ENCODE data around the gene VIL1.

VIL1 gene

DNA sequence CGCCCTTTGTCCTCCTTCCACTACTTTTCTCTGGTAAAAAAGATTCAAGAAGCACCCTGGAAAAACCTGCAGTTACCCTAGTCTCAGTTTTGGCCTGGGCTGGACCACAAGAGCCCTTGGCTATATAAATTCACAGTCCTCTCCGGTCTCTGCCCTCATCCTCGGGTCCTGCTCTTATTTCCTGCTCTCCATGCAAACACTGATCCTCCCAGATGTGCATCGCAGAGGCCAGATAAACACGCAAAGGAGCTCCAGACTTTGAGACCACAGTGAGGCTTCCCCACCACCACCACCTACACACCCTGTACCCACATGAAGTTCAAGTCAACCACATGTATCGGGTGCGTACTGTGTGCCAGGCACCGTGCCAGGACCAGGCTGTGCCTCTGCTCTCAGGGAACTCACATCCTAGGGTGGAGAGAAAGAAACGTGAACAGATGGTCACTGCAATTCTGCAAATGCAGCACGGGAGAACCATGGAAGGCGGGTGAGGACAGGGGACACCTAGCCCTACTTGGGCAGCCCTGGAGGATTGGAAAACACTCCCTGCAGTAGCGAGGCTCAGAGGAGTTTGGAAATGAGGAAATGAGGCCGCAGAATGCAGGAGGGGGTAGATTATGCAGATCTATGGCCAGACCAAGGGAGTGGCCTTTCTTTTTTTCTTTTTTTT is 11.8 kb upstream of the VIL1 start:
- DNase-seq, result peak; percentile 67

DNA sequence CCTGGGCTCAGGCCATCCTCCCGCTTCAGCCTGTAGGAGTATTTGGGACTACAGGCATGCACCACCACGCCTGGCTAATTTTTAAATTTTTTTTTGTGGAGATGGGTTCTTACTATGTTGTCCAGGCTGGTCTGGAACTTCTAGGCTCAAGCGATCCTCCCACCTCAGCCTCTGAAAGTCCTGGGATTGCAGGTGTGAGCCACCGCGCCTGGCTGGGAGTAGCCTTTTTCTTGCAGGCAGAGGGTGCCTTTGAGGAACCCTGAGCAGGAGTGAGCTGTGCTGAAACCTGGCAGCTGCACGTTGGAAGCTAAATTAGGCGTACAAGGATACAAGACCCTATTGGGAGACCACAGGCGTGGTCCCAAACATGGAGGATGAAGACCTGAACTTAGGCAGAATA is 11.2 kb upstream of the VIL1 start:
- no peak for DNase-seq

DNA sequence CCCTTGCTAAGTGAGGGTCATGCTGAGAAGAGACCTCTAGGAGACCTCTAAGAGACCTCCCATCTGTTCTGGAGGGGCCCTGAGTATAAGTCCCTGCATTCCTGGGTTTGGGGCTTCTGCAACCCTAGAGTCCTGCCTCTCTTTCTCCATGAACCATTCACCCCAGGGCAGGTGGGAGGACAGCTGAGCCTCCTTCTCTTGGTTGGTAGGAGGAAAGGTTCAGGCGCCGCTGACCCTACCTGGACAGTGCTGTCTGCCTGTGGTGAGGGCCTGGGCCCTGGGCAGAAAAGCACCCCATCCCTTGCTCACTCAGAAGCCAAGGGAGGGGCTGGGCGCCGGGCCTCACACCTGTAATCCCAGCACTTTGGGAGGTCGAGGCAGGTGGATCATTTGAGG is 604 bp upstream of the VIL1 start:
- DNase-seq, result no peak

DNA sequence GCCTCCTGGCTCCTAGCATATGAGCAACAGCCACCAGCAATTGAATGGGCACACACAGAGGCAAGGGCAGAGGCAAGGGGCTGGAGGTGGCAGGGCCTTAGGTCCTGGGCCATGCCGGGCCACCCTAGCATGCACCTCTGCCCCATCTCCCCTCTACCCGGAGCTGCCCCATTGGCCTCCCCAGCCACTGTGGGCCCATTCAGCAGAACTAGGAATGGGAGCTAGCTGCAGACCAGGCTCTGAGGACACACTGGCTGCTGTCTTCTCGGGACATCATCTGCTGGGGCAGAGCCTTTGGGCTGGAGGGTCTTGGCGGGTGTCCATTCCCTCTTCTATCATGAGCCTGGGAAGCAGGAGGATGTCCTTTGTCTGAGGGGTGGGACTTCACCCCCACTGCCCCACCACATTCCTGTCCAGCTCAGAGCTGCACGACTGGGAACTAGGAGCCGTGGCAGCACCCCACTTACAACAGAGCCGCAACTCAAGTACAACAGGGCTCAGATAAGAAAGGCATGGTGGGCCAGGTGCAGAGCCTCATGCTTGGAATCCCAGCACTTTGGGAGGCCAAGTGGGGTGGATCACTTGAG is 800 bp downstream of the VIL1 start:
- no peak for DNase-seq

DNA sequence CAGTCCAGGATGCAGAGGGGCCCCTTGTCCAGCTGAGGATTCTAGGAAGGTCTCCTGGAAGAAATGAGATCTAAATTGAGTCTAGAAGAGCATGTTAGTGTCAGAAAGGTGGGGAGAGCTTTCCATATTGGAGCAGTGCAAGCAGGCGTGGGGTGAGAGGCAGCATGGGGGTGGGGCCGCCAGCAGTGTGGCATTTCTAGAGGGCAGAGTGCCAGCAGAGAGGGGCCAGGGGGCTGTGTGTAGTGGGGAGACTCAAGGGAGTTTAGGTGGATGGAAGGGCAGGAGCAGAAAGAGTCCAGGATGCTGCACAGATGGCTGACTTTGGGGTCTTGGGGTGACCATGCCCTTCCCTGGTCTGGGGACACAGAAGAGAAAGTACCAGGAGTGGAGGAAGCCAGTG is 2.1 kb downstream of the VIL1 start:
- DNase-seq, result no peak

DNA sequence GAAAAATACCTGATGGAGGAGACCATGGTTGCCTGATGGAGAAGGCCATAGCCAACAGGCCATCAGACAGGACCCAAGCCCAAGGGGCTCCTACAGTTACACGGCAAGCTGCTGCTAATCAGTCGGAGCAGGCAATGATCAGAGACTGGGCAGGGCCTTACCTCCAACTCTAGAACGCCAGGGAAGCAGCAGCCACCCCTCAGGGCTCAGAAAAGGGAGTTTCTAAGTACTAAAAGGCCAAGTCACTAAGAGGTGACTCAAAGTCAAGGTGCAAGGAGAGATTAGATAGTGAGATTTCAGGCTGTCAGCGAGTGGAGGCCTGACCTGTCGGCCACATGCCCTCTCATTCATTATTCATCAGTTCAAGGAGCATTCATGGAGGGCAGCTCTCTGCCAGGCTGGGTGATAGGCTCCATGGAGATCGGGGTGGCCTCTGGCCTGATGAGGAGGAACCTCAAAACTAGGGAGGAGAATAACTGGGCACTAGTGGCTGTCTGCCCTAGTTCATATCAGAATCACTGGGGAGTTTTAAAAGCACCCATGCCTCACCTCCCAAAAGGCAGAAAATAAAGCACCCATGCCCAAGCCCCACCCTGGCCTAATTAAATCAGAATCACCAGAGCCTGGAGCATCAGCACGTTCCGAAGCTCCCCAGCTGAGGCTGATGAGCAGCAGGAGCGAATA is 3.6 kb downstream of the VIL1 start:
- DNase-seq, result no peak

DNA sequence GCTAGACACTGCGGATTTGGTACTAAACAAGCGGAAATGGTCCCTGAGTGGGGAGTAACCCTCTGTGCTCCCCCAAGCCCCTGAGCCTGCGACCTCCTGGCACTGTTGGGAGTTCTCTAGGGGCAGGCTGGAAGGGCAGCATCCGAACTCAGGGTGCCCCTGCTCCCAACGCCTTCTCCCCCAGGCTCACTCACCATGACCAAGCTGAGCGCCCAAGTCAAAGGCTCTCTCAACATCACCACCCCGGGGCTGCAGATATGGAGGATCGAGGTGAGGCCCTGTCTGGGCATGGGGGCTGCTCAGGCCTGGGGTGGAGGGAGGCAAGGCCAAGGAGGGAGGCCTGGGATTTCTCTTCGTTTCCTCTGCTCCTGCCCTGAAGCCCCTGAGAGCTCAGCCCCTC is 4.7 kb downstream of the VIL1 start:
- no peak for DNase-seq

DNA sequence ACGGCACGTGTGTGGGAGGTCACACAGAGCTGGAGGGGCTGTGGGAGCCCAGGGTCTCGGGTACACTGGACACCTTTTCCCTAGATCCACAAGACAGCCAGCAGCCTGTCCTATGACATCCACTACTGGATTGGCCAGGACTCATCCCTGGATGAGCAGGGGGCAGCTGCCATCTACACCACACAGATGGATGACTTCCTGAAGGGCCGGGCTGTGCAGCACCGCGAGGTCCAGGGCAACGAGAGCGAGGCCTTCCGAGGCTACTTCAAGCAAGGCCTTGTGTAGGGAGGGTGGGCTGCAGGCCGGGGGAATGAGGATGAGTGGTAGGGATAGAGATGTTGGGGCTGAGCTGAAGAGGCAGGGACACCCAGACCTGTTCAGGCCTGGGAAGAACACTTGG is 6.6 kb downstream of the VIL1 start:
- DNase-seq, result no peak

DNA sequence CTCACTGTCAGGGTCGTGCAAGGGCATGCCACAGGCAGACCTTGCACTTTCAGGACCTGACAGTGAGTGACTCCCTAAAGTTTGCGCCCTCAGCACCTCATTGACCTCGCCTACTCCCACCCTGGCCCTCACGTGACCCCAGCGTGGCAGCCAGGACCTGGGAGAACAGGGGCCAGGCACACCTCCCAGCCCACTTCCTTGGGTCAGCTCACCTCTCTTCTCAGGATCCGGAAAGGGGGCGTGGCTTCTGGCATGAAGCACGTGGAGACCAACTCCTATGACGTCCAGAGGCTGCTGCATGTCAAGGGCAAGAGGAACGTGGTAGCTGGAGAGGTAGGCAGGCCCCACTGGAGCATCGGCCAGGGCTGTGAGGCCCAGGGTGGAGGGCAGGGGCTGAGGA is 8.8 kb downstream of the VIL1 start:
- no peak for DNase-seq

DNA sequence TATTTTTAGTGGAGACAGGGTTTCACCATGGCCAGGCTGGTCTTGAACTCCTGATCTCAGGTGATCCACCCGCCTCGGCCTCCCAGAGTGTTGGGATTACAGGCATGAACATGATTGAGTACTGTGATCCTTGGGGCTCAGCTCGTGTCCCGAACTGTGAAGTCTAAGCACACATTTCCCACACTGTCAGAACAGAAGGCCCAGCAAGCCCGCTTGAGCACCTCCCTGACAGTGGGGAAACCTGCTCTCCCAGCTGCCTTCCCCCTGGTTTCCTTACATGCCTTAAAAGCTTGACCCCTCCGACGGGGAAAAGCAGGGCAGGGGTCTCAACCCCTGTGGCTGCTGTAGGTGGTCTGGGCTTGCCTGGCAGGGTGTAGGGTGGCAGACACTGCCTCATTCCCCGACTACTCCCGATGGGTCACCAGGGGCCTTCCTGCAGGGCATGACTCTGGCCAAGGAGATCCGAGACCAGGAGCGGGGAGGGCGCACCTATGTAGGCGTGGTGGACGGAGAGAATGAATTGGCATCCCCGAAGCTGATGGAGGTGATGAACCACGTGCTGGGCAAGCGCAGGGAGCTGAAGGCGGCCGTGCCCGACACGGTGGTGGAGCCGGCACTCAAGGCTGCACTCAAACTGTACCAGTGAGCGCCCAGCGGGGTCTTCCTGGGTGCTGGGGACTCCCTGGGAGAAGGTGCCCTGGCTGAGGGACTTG is 10.1 kb downstream of the VIL1 start:
- DNase-seq, result no peak

DNA sequence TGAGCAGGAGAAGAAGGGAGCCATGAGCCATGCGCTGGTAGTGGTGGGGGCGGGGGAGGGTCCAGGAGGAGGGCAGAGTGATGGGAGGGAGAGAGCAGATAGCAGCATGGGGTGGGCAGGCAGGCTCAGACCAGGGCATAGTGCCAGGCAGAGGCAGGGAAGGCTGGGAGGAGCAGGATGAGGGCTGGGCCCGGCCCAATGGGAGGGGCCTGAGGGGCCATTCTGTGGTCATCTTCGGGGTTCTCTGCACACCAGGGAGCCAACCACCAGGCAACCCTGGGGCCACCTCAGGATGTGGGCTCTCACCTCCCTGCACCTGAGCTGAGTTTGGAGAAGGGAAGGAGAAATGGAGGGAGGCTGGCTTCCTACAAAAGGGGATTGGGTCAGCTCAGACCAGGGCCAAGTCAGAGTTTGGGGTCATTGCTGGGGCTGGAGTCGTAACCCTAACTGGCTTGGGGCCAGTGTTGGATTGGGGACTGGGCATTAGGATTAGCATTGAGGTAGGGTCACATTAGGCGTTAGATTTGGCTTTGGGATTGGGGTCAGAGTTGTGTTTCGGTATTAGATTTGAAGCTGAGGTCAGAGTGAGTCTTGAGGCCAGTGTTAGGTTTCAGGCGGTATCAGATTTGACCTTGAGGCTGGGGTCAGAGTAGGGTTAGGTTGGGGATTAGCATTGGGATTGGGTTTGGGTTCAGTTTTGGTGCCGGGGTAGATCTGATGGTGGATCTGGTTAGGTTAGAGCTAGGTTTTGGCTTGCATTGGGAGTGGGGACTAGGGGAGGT is 11.2 kb downstream of the VIL1 start:
- peak; percentile 7 for DNase-seq

DNA sequence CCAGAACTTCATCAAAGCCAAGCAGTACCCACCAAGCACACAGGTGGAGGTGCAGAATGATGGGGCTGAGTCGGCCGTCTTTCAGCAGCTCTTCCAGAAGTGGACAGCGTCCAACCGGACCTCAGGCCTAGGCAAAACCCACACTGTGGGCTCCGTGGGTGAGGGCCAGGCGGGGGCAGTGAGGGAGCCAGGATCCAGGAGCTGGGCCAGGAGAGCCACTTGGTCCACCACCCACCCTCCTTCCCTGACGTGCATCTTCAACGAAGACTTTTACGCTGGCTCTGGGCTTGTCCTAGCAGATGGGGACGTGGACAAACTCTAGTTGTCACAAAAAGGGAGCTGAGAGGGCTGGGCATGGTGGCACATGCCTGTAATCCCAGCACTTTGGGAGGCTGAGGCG is 11.8 kb downstream of the VIL1 start:
- DNase-seq, result no peak

DNA sequence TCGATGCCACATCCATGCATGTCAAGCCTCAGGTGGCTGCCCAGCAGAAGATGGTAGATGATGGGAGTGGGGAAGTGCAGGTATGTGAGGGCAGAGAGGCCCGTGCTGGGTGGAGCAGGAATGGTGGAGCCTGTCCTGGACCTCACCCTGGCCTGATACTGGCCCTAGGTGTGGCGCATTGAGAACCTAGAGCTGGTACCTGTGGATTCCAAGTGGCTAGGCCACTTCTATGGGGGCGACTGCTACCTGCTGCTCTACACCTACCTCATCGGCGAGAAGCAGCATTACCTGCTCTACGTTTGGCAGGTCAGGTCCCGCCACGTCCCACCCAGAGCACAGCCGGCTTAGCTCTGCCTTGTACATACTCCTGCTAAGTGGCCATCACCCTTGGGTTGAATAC is 13.0 kb downstream of the VIL1 start:
- DNase-seq, result no peak

DNA sequence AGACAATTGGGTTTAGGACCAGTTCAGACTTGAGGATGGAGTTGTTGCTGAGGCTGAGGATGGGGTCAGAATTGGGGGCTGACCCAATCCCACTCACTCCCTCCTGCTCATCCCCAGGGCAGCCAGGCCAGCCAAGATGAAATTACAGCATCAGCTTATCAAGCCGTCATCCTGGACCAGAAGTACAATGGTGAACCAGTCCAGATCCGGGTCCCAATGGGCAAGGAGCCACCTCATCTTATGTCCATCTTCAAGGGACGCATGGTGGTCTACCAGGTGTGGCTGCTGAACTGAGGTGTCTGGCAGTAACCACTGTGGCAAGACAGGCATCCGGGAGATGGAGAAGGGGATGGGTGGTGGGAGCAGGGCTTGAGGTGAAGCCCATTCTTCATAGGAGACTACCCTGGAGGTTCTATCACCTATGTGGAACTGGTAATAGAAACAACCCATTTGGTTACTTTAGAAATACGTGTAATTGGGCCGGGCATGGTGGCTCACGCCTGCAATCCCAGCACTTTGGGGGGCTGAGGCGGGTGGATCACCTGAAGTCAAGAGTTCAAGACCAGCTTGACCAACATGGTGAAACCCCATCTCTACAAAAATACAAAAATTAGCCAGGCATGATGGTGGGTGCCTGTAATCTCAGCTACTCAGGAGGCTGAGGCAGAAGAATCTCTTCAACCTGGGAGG is 13.9 kb downstream of the VIL1 start:
- DNase-seq, result no peak

DNA sequence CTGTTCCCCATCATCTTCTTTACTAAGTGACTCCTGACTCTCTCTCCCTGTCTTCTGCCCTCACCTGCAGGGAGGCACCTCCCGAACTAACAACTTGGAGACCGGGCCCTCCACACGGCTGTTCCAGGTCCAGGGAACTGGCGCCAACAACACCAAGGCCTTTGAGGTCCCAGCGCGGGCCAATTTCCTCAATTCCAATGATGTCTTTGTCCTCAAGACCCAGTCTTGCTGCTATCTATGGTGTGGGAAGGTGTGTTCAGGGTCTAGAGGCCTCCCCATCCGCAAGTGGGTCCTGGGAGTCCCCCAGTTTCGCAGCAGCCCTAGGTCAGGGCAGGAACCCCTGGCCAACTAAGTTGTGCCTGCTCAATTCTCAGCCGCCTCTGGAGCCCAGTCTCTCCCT is 15.5 kb downstream of the VIL1 start:
- DNase-seq, result no peak

DNA sequence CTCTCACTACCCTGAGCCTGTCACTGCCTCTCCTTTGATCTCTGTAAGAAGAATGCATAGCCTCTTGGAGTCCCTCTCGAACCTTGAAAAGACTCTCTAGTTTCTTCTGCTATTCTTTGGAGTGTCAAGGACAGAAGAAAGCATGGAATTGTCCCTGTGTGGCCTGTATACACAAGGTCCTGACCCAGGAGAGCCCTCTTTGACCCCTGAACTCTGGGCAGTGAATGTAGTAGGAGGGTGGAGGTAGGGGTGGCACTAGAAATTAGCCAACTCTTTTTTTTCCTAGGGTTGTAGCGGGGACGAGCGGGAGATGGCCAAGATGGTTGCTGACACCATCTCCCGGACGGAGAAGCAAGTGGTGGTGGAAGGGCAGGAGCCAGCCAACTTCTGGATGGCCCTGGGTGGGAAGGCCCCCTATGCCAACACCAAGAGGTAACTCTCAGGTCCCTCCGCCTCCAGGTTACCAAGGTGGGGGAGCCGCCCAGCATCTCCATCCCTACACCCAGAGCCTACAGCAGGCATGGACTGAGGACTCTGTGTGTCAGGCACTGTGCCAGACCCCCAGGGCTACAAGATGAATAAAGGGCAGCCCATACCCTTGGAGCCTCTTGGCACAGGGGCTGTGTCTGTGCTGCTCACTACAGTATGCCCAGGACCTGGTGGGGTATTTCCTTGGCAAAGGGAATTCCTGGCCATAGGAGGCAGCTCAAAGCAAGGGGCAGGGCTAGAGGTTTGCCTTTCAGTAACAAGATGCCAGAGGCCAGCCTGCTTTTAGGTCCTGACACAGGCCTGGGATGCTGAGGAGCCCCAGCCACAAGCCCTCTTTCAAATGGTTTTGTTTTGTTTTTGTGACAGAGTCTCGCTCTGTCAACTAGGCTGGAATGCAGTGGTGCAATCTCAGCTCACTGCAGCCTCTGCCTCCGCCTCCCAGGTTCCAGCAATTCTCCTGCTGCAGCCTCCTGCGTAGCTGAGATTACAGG is 16.4 kb downstream of the VIL1 start:
- no peak for DNase-seq

DNA sequence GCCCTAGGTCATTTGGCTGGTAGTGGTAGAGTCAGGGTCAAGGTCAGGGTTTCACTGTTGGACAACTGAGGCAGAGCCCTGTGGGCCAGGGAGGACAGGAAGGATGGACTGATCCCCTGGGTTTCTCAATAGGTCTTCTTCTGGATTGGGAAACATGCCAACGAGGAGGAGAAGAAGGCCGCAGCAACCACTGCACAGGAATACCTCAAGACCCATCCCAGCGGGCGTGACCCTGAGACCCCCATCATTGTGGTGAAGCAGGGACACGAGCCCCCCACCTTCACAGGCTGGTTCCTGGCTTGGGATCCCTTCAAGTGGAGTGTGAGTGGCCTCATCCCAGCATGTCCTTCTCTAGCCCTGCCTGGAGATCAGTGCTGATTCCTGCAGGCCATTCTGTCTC is 18.1 kb downstream of the VIL1 start:
- no peak for DNase-seq

DNA sequence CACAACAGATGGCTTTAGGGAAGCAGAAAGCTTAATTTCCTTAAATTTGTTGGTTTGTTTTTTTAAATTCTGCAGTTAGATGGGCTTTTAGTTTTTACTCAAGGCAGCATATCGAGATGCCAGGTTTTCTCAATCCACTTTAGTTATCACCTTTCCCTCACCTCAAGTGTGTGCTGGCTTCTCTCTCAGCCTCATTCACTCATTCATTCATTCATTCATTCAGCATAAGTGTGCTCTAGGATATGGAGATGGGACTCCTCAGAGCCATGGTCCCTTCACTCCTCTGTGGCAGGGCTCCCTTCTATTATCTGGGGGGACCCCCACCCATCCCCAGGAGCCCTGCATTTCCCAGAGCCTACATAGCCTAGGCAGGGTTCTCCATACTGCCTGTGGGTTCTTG is 19.0 kb downstream of the VIL1 start:
- DNase-seq, result no peak

DNA sequence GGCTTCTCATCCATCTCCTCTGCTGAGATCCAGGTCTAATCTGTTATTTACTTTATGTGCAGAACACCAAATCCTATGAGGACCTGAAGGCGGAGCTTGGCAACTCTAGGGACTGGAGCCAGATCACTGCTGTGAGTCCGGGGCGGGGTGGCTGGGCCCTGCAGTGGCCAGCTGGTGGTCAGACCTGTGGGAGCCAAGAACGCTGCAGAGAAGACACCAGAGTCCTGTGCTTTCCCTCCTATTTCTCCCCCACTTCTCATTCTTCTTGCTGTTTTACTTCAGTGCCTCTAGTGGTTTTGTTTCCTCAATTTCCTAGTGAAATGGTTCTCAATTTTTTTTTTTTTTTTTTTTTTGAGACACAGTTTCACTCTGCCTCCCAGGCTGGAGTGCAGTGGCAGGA is 19.7 kb downstream of the VIL1 start:
- DNase-seq, result peak; percentile 48

DNA sequence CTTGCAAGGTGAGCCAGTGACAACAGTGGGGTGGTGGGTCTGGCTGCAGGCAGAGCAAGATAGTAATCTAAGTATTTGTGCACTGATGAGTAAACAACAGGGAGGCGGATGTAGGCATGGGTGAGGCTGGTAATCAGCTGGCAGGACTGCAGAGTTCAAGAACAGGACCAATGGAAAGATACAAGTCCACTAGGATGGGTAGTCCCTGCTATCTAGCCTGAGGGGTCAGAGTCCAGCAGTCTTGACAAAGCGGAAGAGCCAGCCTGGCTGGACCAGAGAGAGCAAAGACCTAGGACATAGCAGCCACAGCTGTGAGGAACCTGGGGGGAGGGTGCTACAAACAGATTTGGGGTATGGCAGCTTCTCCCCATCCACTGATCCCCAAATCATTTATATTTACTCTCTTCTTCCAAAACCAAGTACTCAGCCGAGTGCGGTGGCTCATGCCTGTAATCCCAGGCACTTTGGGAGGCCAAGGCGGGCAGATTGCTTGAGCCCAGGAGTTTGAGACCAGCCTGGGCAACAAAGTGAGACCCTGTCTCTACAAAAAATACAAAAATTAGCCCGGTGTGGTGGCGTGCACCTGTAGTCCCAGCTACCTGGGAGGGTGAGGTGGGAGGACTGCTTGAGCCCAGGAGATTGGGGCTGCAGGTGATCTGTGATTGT is 25.9 kb downstream of the VIL1 start:
- no peak for DNase-seq

DNA sequence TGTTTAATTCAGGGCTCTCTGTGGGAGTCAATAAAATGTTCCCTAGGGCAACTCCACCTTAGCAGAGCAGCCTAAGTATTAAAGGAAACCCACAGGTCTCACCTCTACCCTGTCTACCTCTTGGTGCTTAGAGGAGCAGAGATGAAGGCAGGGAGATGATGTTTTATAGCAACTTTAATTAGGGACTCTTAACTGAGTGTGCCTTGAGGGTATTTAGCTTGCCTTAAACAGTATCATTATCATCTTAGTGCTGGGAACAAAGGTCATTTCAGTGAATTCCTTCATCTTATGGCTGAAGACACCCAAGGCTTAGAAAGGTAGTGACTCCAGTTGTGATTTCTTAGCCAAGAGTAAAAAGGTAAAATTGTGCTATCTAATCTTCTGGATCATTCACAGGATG is 26.7 kb downstream of the VIL1 start:
- peak; percentile 65 for DNase-seq
